CD4-positive, alpha-beta T cell (primary cell): ENCODE results near the gene OAT. TPM values are rescaled to one million over a fixed set of nuclear protein-coding genes. Genes with fewer than 3 reads are reported as not detected.

Experiments used
- ATAC-seq: fragments of 200-7000 bp; cut with Tn5 transposase; one replicate; pipeline ENCODE4 v1.10.0; 2022; ENCODE audit warnings: mild to moderate bottlenecking; ENCODE audit not compliant: poor library complexity
- CTCF ChIA-PET: fragments of 350-600 bp; sonication (Branson Sonifier 250); formaldehyde crosslinking; loops from one replicate; lab custom pipeline; 2021; ENCODE audit warnings: antibody characterized with exemption, inconsistent platforms; lab: Charles Lee
- POLR2A ChIA-PET: fragments of 350-600 bp; sonication (Branson Sonifier 250); formaldehyde crosslinking; loops from one replicate; lab custom pipeline; 2021; ENCODE audit warnings: antibody characterized with exemption, inconsistent platforms; lab: Charles Lee
- DNase-seq, 14 experiments: peaks; one replicate each; pipeline ENCODE4 v3.0.0-alpha.2; 2013 to 2020; ENCODE audit warnings: mixed read lengths in 2 of 14
- H3K27ac ChIP-seq, 2 donors: one replicate each; pipeline versions ENCODE4 v1.5.1 to v1.7.0; 2013; ENCODE audit warnings: low read length in 2 of 2, low read depth in 1 of 2, mild to moderate bottlenecking in 1 of 2
- H3K27me3 ChIP-seq, 2 experiments: 1 replicate in 1 of 2; 2 replicates in 1 of 2; pipeline versions ENCODE4 v1.6.1 to v1.7.0; 2013; ENCODE audit warnings: low read length in 2 of 2, control low read depth in 1 of 2, mild to moderate bottlenecking in 1 of 2, moderate library complexity in 1 of 2; ENCODE audit not compliant: insufficient read depth in 2 of 2, control insufficient read depth in 1 of 2
- H3K36me3 ChIP-seq: one replicate; pipeline ENCODE4 v1.6.1; 2013; ENCODE audit warnings: low read length, control low read depth; ENCODE audit not compliant: insufficient read depth
- H3K4me1 ChIP-seq: one replicate; pipeline ENCODE4 v1.6.1; 2013; ENCODE audit warnings: low read length, control low read depth; ENCODE audit not compliant: insufficient read depth
- H3K4me3 ChIP-seq: one replicate; pipeline ENCODE4 v1.5.1; 2013; ENCODE audit warnings: mild to moderate bottlenecking, low read length, moderate library complexity
- H3K9me3 ChIP-seq, 2 experiments: 1 replicate in 1 of 2; 2 replicates in 1 of 2; pipeline versions ENCODE4 v1.6.1 to v1.7.0; 2013; ENCODE audit warnings: low read length in 2 of 2, mild to moderate bottlenecking in 2 of 2, control low read depth in 1 of 2, moderate library complexity in 1 of 2; ENCODE audit not compliant: control insufficient read depth in 1 of 2, insufficient read depth in 1 of 2
- H3K27ac Mint-ChIP-seq: one replicate; pipeline ENCODE4 v1.8.0; 2020; ENCODE audit warnings: mixed read lengths
- H3K27me3 Mint-ChIP-seq: one replicate; pipeline ENCODE4 v1.8.0; 2021; ENCODE audit warnings: mixed read lengths
- H3K36me3 Mint-ChIP-seq: one replicate; pipeline ENCODE4 v1.8.0; 2021; ENCODE audit warnings: low read depth, mixed read lengths
- H3K4me1 Mint-ChIP-seq: one replicate; pipeline ENCODE4 v1.8.0; 2021; ENCODE audit warnings: low read depth, mixed read lengths
- H3K4me3 Mint-ChIP-seq: one replicate; pipeline ENCODE4 v1.8.0; 2020; ENCODE audit warnings: mild to moderate bottlenecking, mixed read lengths
- H3K9me3 Mint-ChIP-seq: one replicate; pipeline ENCODE4 v1.8.0; 2020; ENCODE audit warnings: mixed read lengths
- CTCF ChIP-seq: fragments of 200-600 bp; IDR thresholded peaks from one replicate; pipeline ENCODE4 v1.8.0; 2022; ENCODE audit warnings: antibody characterized with exemption, mild to moderate bottlenecking
- intact Hi-C, 2 experiments: fragments of 100-400 bp; cut with DNase I in 1 of 2; cut with micrococcal nuclease in 1 of 2; formaldehyde crosslinking; loops; one replicate each; pipeline versions ENCODE4 v1.15.1 to v1.9.0; 2023 to 2025; cut with DNase I, micrococcal nuclease
- total RNA-seq, 174 experiments: library from RNA in 2 of 174; stranded (reverse) in 2 of 174; gene quantifications; one replicate each; pipeline ENCODE4 v1.2.3 and lab custom pipeline; 2021 to 2026

The OAT gene
- total RNA-seq, 2 experiments from 2014 or later: 48.5 to 54.9 TPM

- H3K27ac Mint-ChIP-seq: no peak overlapping the region
- H3K4me1 Mint-ChIP-seq: peaks cover 41% of the 10 kb centered on the region
- no peak for TF ChIP-seq CTCF
- ChIA-PET CTCF (interaction anchor here (1.6 kb wide), 1 partner anchor 26 kb away, joined by 8 read pairs; no protein-coding TSS in a partner anchor), POLR2A (interaction anchor here (0.7 to 1.1 kb wide), 2 partner anchors 46 to 1409 kb away, joined by 3 to 5 read pairs; partner anchors contain the start of gene LHPP)
- peak overlapping the region; percentile 56 for H3K4me3 Mint-ChIP-seq
- ATAC-seq (no peak), DNase-seq (no peak)
- no peaks in the 10 kb centered on the region for H3K9me3 Mint-ChIP-seq
- no peaks in the 10 kb centered on the region for H3K9me3 ChIP-seq
- H3K36me3 ChIP-seq: peaks cover 7% of the 10 kb centered on the region
- no peaks in the 10 kb centered on the region for H3K27me3 ChIP-seq
- no peaks in the 10 kb centered on the region for H3K27me3 Mint-ChIP-seq
- intact Hi-C loops: loop anchor here (5.0 to 10.0 kb wide), 4 partner anchors 327 to 1400 kb away; partner anchors contain the start of gene FAM53B (in 1 of the 2)
- peaks cover 15% of the 10 kb centered on the region for H3K36me3 Mint-ChIP-seq
- H3K4me1 ChIP-seq: peaks cover 14% of the 10 kb centered on the region
- no peak overlapping the region for H3K4me3 ChIP-seq
- no peak overlapping the region for H3K27ac ChIP-seq
Measured at GRCh38 chr10:124415210-124415609, 3.5 kb downstream of the OAT start.

- H3K4me1 Mint-ChIP-seq: peaks cover 43% of the 10 kb centered on the region
- no peaks in the 10 kb centered on the region for H3K27me3 Mint-ChIP-seq
- ChIA-PET POLR2A (no interaction called here), CTCF (interaction anchor here (0.5 to 1.2 kb wide), 3 partner anchors 11 to 419 kb away, joined by 3 to 6 read pairs (median 3); no protein-coding TSS in a partner anchor)
- H3K4me3 ChIP-seq: no peak overlapping the region
- H3K4me3 Mint-ChIP-seq: no peak overlapping the region
- no peaks in the 10 kb centered on the region for H3K9me3 Mint-ChIP-seq
- H3K4me1 ChIP-seq: peaks cover 8% of the 10 kb centered on the region
- peaks cover 24% of the 10 kb centered on the region for H3K36me3 Mint-ChIP-seq
- H3K36me3 ChIP-seq: peaks cover 9% of the 10 kb centered on the region
- H3K27me3 ChIP-seq: no peaks in the 10 kb centered on the region
- no peak for TF ChIP-seq CTCF
- H3K9me3 ChIP-seq: no peaks in the 10 kb centered on the region
- H3K27ac ChIP-seq: no peak overlapping the region
- intact Hi-C loops: loop anchor here (10.0 kb wide), 2 partner anchors 501 to 1399 kb away; no protein-coding TSS in a partner anchor
- no peak overlapping the region for H3K27ac Mint-ChIP-seq
- DNase-seq (no peak), ATAC-seq (no peak)
Measured at GRCh38 chr10:124414076-124414475, 4.6 kb downstream of the OAT start.

- H3K4me3 Mint-ChIP-seq: no peak overlapping the region
- H3K36me3 Mint-ChIP-seq: peaks cover 62% of the 10 kb centered on the region
- peaks cover 24% of the 10 kb centered on the region for H3K36me3 ChIP-seq
- H3K27ac Mint-ChIP-seq: no peak overlapping the region
- H3K4me1 ChIP-seq: no peaks in the 10 kb centered on the region
- H3K27me3 ChIP-seq: no peaks in the 10 kb centered on the region
- intact Hi-C loops: loop anchor here (10.0 kb wide), 2 partner anchors 505 to 1395 kb away; no protein-coding TSS in a partner anchor
- no peak overlapping the region for H3K27ac ChIP-seq
- ChIA-PET CTCF (no interaction called here), POLR2A (no interaction called here)
- TF ChIP-seq CTCF: no peak
- ATAC-seq (no peak), DNase-seq (no peak)
- no peaks in the 10 kb centered on the region for H3K9me3 Mint-ChIP-seq
- no peaks in the 10 kb centered on the region for H3K27me3 Mint-ChIP-seq
- peaks cover 13% of the 10 kb centered on the region for H3K4me1 Mint-ChIP-seq
- no peak overlapping the region for H3K4me3 ChIP-seq
- no peaks in the 10 kb centered on the region for H3K9me3 ChIP-seq
Measured at GRCh38 chr10:124409696-124410095, 9.0 kb downstream of the OAT start.
